ENCODE data around the gene LIN28B. TPM values are rescaled to one million over a fixed set of nuclear protein-coding genes. Genes with fewer than 3 reads are reported as not detected.
"Not testable (repeated sequence)": the region's sequence is repeated elsewhere in the genome, so short reads cannot be mapped to it uniquely, and the experiment has no call there.

The LIN28B gene
- not detected for total RNA-seq
- long read RNA-seq, result 0 reads

DNA sequence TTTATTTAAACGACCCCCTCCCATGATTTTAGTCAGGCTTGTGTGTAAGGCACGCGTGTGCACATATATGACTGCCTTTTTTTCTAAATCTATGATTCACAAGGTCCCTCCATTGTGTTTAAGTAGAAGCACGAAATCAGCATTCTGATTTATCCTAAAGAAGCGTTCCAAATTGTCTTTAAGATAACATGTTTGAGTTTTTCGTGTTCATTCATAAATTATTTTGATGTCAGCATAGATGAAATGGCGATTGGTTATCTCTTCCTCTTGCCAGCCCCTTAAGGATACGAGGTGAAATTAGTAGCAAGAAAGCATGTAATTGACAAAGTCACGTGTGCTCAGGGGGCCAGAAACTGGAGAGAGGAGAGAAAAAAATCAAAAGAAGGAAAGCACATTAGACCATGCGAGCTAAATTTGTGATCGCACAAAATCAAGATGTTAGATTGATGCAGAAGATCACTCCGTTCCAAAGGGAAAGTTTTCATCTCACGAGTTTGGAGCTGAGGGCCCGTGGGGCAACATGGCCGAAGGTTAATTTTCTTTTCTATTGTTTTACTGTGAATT, at the start of gene LIN28B:
Gene LIN28B, plus strand, starts transcription at position 377 of the 564 bp plus-strand sequence. Its CDS starts 144 bp downstream, at position 521.
- no peak for ATAC-seq
- intact Hi-C loops (cut with DNase I), result no loop called here
- no peak for DNase-seq (ENCODE audit: missing footprints)

- DNase-seq (ENCODE audit: missing footprints) (no peak), ATAC-seq (no peak)
- intact Hi-C loops (cut with DNase I), result no loop called here
Observed at GRCh38 chr6:104908031-104908887, 48.6 kb upstream of the LIN28B start.

GRCh38 chr6:104908888-104909525, 47.9 kb upstream of the LIN28B start:
- intact Hi-C loops (cut with DNase I), result no loop called here
- ATAC-seq (no peak), DNase-seq (ENCODE audit: missing footprints) (no peak)

GRCh38 chr6:104921896-104922295, 35.0 kb upstream of the LIN28B start:
- intact Hi-C loops (cut with DNase I), result no loop called here
- no peak for DNase-seq (ENCODE audit: missing footprints)
- ATAC-seq, result no peak

GRCh38 chr6:104928141-104928540, 28.8 kb upstream of the LIN28B start:
- intact Hi-C loops (cut with DNase I), result no loop called here
- no peak for ATAC-seq
- DNase-seq (ENCODE audit: missing footprints), result no peak

DNA sequence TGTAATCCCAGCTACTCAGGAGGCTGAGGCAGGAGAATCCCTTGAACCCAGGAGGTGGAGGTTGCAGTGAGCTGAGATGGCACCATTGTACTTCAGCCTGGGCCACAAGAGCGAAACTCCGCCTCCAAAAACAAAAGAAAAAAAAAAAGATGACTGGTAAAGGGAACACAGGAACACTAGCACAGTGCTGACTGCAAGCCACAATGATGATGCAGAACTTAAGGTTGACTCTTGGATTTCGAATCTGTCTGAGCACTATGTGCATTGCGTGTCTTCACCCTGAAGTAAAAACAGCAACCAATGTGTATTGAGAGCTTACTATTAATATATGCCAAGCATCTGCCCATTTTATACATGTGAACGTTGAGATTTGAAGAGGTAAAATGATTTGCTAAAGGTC, 27.6 kb upstream of the LIN28B start:
- intact Hi-C loops (cut with DNase I), result no loop called here
- ATAC-seq (no peak), DNase-seq (ENCODE audit: missing footprints) (no peak)

- intact Hi-C loops (cut with DNase I), result no loop called here
- no peak for DNase-seq (ENCODE audit: missing footprints)
- no peak for ATAC-seq
Observed at GRCh38 chr6:104930939-104931338, 26.0 kb upstream of the LIN28B start.

- ATAC-seq (no peak), DNase-seq (ENCODE audit: missing footprints) (no peak)
- intact Hi-C loops (cut with DNase I), result no loop called here
Observed at GRCh38 chr6:104936766-104937535, 20.0 kb upstream of the LIN28B start.

DNA sequence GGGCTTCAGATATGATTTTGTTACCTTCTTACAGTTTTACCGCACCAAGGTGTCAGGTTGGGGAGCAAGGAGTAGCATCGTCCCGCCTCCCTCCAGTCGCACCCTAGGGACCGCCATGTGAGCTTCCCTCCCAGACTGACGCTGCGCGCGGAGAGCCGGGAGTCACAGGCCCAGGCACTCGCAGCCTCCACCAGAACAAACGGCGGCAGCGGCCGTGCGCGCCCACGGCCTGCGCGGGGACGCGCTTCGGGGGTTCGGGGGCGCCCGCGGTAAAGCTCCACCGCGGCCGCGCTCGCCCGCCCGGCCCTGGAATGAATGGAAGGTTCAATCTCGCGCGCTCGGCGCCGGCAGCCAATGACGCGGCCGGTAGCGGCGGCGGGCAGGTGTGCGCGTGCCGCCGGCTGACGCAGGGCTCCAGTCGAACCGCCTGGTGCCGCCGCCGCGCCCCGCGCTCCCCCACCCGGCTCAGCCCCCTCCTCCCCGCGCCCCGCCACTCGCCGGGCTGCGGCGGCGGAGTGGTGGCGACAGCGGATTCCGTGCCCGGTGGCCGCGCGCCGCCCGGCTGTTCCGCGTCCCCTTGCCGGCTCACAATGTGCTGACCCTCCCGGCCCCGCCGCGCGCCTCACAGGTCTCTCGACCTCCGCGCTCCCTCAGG, 16.5 kb upstream of the LIN28B start:
- ATAC-seq, result no peak
- no peak for DNase-seq (ENCODE audit: missing footprints)
- intact Hi-C loops (cut with DNase I), result no loop called here

DNA sequence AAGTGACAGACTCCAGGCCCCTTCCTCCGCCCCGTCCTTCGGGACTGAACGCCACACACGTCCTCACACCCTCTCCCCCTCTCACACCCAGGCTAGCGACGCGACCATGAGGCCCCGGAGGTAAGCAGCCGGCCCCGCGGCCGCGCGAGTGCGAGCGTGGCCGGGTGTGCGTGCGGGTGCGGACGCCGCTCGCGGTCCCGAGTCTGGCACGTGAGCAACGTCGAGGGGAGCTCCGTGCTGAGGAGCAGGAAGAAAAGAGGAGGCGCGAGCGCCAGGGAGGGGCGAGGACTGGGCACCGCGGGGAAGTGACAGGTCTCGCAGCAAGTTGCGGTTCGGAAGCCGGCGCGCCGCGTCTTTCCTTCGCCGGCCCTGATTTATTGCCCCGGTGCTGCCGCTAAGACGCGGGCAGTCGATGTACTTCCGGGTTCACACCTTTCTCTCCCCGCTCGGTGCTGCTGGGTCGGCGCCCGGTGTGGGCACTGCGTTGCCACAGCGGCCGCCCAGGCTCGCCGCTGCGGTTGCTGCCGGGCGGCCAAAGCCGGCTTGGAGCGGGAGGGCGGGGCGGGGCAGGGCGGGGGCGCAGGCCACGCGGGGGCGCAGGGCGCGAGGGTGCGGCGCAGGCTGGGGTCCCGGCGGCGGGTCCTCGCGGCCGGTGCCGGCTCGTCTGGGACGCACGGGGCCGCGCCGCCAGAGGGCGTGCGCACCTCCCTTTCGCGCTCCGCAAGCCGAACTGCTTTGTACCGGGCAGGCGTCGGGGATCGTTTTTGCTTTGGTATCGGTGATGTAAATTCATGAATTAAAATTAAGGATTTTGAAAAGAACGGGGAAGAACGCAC, 15.8 kb upstream of the LIN28B start:
- ATAC-seq (no peak), DNase-seq (ENCODE audit: missing footprints) (peak; percentile 66)
- intact Hi-C loops (cut with DNase I), result no loop called here

DNA sequence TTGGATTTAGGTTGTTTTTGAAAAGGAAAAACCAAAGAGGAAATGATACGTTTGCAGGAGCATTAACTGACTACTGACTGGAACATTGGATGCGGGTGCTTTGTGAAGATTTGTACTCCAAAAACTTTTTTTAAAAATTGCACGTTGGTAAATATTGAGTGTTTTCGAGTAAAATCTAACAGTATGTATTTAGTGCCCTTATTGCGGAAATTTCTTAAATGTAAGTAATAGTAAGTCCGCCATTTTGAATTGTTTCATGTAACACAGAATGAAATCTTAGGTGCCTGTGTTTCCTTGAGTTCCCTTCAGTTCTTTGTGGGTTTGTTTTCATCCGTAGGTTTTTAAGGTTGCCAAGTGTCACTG, 15.2 kb upstream of the LIN28B start:
- ATAC-seq (no peak), DNase-seq (ENCODE audit: missing footprints) (no peak)
- intact Hi-C loops (cut with DNase I), result no loop called here

DNA sequence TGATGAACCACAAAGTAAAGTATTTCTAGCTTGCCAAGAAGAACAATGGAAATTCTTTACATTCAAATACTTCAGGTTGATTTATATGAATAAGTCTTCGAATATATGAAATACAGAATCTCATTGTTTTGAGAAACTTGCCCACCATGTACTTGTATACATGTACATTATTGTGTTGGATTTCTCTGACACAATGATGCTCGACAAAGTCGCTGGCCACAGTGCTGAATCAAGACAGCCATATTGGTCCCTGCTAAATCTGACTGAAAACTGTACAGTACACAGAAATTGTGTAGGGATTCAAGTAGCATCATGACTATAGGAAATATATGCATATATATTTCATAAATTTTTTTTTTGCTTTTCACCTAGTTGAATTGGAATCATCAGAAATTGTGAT, 13.1 kb upstream of the LIN28B start:
- intact Hi-C loops (cut with DNase I), result no loop called here
- no peak for ATAC-seq
- DNase-seq (ENCODE audit: missing footprints), result no peak

- no peak for DNase-seq (ENCODE audit: missing footprints)
- ATAC-seq, result no peak
- intact Hi-C loops (cut with DNase I), result no loop called here
Observed at GRCh38 chr6:104949206-104949605, 7.7 kb upstream of the LIN28B start.

DNA sequence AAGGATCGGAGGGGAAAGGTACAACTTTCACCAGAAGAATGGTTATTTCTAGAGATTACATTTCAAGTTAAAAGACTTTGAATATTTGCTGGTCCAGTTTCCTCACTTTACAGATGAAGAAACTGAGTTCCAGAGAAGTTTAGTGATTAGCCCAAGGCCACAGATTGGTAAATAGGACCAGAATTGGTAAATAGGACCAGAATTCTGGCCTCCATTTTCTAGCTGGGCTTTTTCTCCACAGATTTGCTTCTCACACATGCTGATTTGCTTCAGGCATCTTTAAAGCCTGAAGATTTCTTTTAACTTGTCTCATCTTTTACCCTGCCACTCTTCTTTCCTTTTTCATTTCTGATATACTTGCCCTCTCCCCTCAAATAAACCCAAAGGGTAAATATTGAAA, 5.2 kb upstream of the LIN28B start:
- ATAC-seq, result no peak
- intact Hi-C loops (cut with DNase I), result no loop called here

GRCh38 chr6:104952911-104953399, 4.0 kb upstream of the LIN28B start:
- DNase-seq (ENCODE audit: missing footprints) (no peak), ATAC-seq (no peak)
- intact Hi-C loops (cut with DNase I), result no loop called here

More for the DNA sequence above, 5.2 kb upstream of the LIN28B start:
- no peak for DNase-seq (ENCODE audit: missing footprints)

- intact Hi-C loops (cut with DNase I); ATAC-seq; DNase-seq (ENCODE audit: missing footprints): not testable (repeated sequence)
Observed at GRCh38 chr6:104953400-104954189, 3.3 kb upstream of the LIN28B start.

DNA sequence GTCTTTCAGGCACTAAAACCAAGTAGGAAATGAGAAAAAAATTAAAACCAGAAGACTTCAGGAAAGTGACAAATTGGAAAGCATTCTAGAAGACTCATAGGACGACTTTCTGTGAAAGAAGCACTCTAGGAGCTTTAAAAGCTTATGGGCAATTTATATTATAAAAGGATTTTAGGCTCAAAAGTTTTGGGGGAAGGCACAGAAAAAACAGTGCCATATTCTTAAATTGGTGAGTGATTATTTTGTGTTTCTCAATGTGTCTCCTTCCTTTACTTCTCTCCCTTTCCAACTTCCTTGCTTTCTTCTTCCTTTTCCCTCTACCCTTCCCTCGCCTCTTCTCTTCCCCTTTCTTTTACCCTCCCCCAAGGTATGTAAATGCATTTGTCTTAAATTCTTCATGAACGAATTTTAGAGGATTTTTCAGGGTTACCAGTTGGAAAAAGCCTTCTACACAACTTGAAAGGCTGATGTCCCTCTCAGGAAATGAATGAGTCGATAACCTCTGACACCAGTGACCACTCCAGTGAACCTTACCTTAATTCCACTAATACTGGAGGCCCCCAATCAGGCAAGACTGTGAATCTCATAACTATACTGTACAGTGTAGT, 2.6 kb upstream of the LIN28B start:
- ATAC-seq (no peak), DNase-seq (ENCODE audit: missing footprints) (no peak)
- intact Hi-C loops (cut with DNase I), result no loop called here

All from Right ventricle myocardium inferior (tissue), 1 donor.